NB4 (cell line): Measurements from ENCODE around the gene PCNX4.

Experiments used
- CTCF ChIP-seq: IDR thresholded peaks from one replicate; pipeline ENCODE4 v1.5.1; 2012; ENCODE audit warnings: low read depth, low read length
- MAX ChIP-seq: IDR thresholded peaks from 2 replicates; pipeline ENCODE4 v1.6.1; 2011; ENCODE audit warnings: low read depth, low read length
- POLR2A ChIP-seq: IDR thresholded peaks from 2 replicates; pipeline ENCODE4 v1.6.1; 2011; ENCODE audit warnings: mild to moderate bottlenecking; ENCODE audit not compliant: insufficient read length; ENCODE audit errors: extremely low read depth

DNA sequence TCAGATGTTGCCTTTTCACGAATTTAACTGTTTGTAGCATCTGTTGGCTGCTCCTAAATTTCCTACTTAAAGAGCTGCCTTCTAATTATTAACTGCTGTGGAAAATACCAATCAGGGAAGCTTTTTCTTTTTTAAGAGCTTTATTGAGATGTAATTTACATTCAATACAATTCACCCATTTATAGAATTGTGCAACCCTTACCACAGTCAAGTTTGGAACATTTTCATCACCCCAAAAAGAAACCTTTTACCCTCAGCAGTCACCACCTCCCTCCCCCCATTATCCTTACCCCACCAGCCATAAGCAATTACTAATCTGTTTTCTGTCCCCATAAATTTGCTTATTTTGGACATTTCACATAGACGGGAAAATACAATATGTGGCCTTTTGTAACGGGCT is 1.4 kb downstream of the PCNX4 start:
- TF ChIP-seq CTCF = no peak
- no peak for TF ChIP-seq POLR2A
- TF ChIP-seq MAX = 0 out of 2 replicates have a peak, but pooled peaks have one; percentile 1
